H9 (cell line): Measurements from ENCODE around the gene ZNF784. TPM values are rescaled to one million over a fixed set of nuclear protein-coding genes. Genes with fewer than 3 reads are reported as not detected.

Experiments used
- DNase-seq: peaks from one replicate; pipeline ENCODE4 v3.0.0-alpha.2; 2017
- H2AFZ ChIP-seq: one replicate; pipeline ENCODE4 v1.6.1; 2013; ENCODE audit warnings: mild to moderate bottlenecking, low read length, control low read depth, moderate library complexity
- H2AK5ac ChIP-seq: 2 replicates; pipeline ENCODE4 v1.6.1; 2013; ENCODE audit warnings: low read length, control low read depth, mixed read lengths; ENCODE audit not compliant: insufficient read length
- H2BK120ac ChIP-seq: one replicate; pipeline ENCODE4 v1.6.1; 2013; ENCODE audit warnings: low read depth, mild to moderate bottlenecking, low read length, control low read depth, inconsistent platforms; ENCODE audit not compliant: poor library complexity, severe bottlenecking
- H2BK12ac ChIP-seq: 2 replicates; pipeline ENCODE4 v1.6.1; 2013; ENCODE audit warnings: low read length, control low read depth, mixed read lengths, low read depth; ENCODE audit not compliant: insufficient read length
- H2BK15ac ChIP-seq: 2 replicates; pipeline ENCODE4 v1.6.1; 2013; ENCODE audit warnings: low read depth, low read length, control low read depth
- H2BK20ac ChIP-seq: one replicate; pipeline ENCODE4 v1.6.1; 2013; ENCODE audit warnings: low read depth, mild to moderate bottlenecking, low read length, control low read depth, inconsistent platforms; ENCODE audit not compliant: poor library complexity, severe bottlenecking
- H2BK5ac ChIP-seq: 2 replicates; pipeline ENCODE4 v1.6.1; 2013; ENCODE audit warnings: low read length, control low read depth, mixed read lengths; ENCODE audit not compliant: insufficient read length
- H3K14ac ChIP-seq: 2 replicates; pipeline ENCODE4 v1.6.1; 2013; ENCODE audit warnings: low read length, control low read depth; ENCODE audit not compliant: insufficient read depth
- H3K18ac ChIP-seq: 2 replicates; pipeline ENCODE4 v1.6.1; 2013; ENCODE audit warnings: low read depth, mild to moderate bottlenecking, mixed read lengths, low read length, control low read depth; ENCODE audit not compliant: insufficient read length
- H3K23ac ChIP-seq: 2 replicates; pipeline ENCODE4 v1.6.1; 2013; ENCODE audit warnings: low read length, control low read depth, mixed read lengths, low read depth; ENCODE audit not compliant: insufficient read length
- H3K23me2 ChIP-seq: 2 replicates; pipeline ENCODE4 v1.6.1; 2013; ENCODE audit warnings: low read depth, mild to moderate bottlenecking, mixed read lengths, low read length, control low read depth; ENCODE audit not compliant: insufficient read length, poor library complexity, severe bottlenecking
- H3K27ac ChIP-seq: 2 replicates; pipeline ENCODE4 v1.5.1; 2013; ENCODE audit warnings: low read length, control low read depth, mixed read lengths, low read depth; ENCODE audit not compliant: insufficient read length
- H3K27me3 ChIP-seq: 2 replicates; pipeline ENCODE4 v1.6.1; 2013; ENCODE audit warnings: low read length, control low read depth, inconsistent platforms; ENCODE audit not compliant: insufficient read depth
- H3K4ac ChIP-seq: 2 replicates; pipeline ENCODE4 v1.6.1; 2013; ENCODE audit warnings: low read depth, mild to moderate bottlenecking, control low read depth, inconsistent platforms, low read length, moderate library complexity
- H3K4me1 ChIP-seq: 2 replicates; pipeline ENCODE4 v1.6.1; 2013; ENCODE audit warnings: low read length, control low read depth, inconsistent platforms; ENCODE audit not compliant: insufficient read depth
- H3K4me2 ChIP-seq: 2 replicates; pipeline ENCODE4 v1.6.1; 2013; ENCODE audit warnings: low read length, control low read depth, mixed read lengths; ENCODE audit not compliant: insufficient read length, insufficient read depth
- H3K56ac ChIP-seq: 2 replicates; pipeline ENCODE4 v1.6.1; 2013; ENCODE audit warnings: low read depth, mild to moderate bottlenecking, mixed read lengths, low read length, control low read depth; ENCODE audit not compliant: insufficient read length
- H3K79me1 ChIP-seq: 2 replicates; pipeline ENCODE4 v1.6.1; 2013; ENCODE audit warnings: low read depth, mild to moderate bottlenecking, moderate library complexity, low read length, control low read depth, inconsistent platforms; ENCODE audit not compliant: insufficient read depth, poor library complexity, severe bottlenecking
- H3K79me2 ChIP-seq: 2 replicates; pipeline ENCODE4 v1.6.1; 2013; ENCODE audit warnings: low read length, control low read depth, inconsistent platforms; ENCODE audit not compliant: insufficient read depth
- H3K9ac ChIP-seq: 2 replicates; pipeline ENCODE4 v1.6.1; 2013; ENCODE audit warnings: low read length, control low read depth, mixed read lengths; ENCODE audit not compliant: insufficient read length; ENCODE audit errors: extremely low read depth
- H3K9me3 ChIP-seq: one replicate; pipeline ENCODE4 v1.6.1; 2013; ENCODE audit warnings: low read depth, low read length, inconsistent platforms; ENCODE audit not compliant: control insufficient read depth
- H3T11ph ChIP-seq: one replicate; pipeline ENCODE4 v1.6.1; 2013; ENCODE audit warnings: mild to moderate bottlenecking, low read length, control low read depth, inconsistent platforms
- H4K20me1 ChIP-seq: one replicate; pipeline ENCODE4 v1.6.1; 2013; ENCODE audit not compliant: control insufficient read depth, insufficient read length, insufficient read depth
- H4K5ac ChIP-seq: 2 replicates; pipeline ENCODE4 v1.6.1; 2013; ENCODE audit warnings: low read depth, mild to moderate bottlenecking, mixed read lengths, low read length, control low read depth; ENCODE audit not compliant: insufficient read length
- H4K8ac ChIP-seq: replicated peaks from 2 replicates; pipeline ENCODE4 v1.6.1; 2013; ENCODE audit warnings: low read length, control low read depth, mixed read lengths, low read depth; ENCODE audit not compliant: insufficient read length
- H4K91ac ChIP-seq: 2 replicates; pipeline ENCODE4 v1.6.1; 2013; ENCODE audit warnings: low read depth, mild to moderate bottlenecking, moderate library complexity, mixed read lengths, low read length, control low read depth; ENCODE audit not compliant: insufficient read length
- H3K27ac Mint-ChIP-seq, 3 experiments: 2 replicates in 2 of 3; 3 replicates in 1 of 3; pipeline ENCODE4 v1.8.0; 2020 to 2021; ENCODE audit warnings: mixed read lengths in 3 of 3, mild to moderate bottlenecking in 1 of 3, moderate library complexity in 1 of 3
- H3K27me3 Mint-ChIP-seq: 2 replicates; pipeline ENCODE4 v1.8.0; 2021; ENCODE audit warnings: low read depth, mild to moderate bottlenecking, moderate library complexity, mixed read lengths
- H3K36me3 Mint-ChIP-seq, 3 experiments: 2 replicates in 2 of 3; 3 replicates in 1 of 3; pipeline ENCODE4 v1.8.0; 2020 to 2021; ENCODE audit warnings: low read depth in 3 of 3, mixed read lengths in 3 of 3; ENCODE audit not compliant: insufficient read depth in 1 of 3
- H3K4me1 Mint-ChIP-seq, 2 experiments: 2 replicates each; pipeline ENCODE4 v1.8.0; 2020; ENCODE audit warnings: mixed read lengths in 2 of 2
- H3K4me3 Mint-ChIP-seq, 2 experiments: 2 replicates in 1 of 2; 3 replicates in 1 of 2; pipeline ENCODE4 v1.8.0; 2020 to 2021; ENCODE audit warnings: mild to moderate bottlenecking in 2 of 2, mixed read lengths in 2 of 2, moderate library complexity in 1 of 2
- H3K9me3 Mint-ChIP-seq, 2 experiments: 2 replicates in 1 of 2; 3 replicates in 1 of 2; pipeline ENCODE4 v1.8.0; 2020; ENCODE audit warnings: mild to moderate bottlenecking in 2 of 2, mixed read lengths in 2 of 2, moderate library complexity in 1 of 2
- CTCF ChIP-seq: fragments of 200-600 bp; sonication (generic); conservative IDR thresholded peaks from 3 replicates; pipeline ENCODE4 v1.8.0; 2021; ENCODE audit warnings: antibody characterized with exemption, mild to moderate bottlenecking
- WGBS: extraction: QIAGEN DNeasy Blood & Tissue Kit; methylation state at CpG from one replicate; pipeline ENCODE4 v1.1.7; 2013; ENCODE audit warnings: missing lambda C conversion rate, low lambda C conversion rate, mixed read lengths; ENCODE audit not compliant: insufficient read length; ENCODE audit errors: extremely low coverage; 5-methylcytosine and 5-hydroxymethylcytosine counted together
- total RNA-seq: library from RNA; stranded (reverse); gene quantifications from 2 replicates; pipeline ENCODE4 v1.2.1, GENCODE V29; 2021

ZNF784 gene
- total RNA-seq, 1 experiment from 2014 or later = 10.7 TPM

- Histone ChIP-seq H3K4ac (no peak overlapping the region), H4K8ac (no peak overlapping the region), H3K23me2 (peaks cover 7% of the 10 kb centered on the region), H3K27ac (no peak overlapping the region), H2AFZ (no peak overlapping the region), H3K56ac (no peak overlapping the region), H4K5ac (no peak overlapping the region), H4K20me1 (no peaks in the 10 kb centered on the region), H2AK5ac (no peak overlapping the region), H2BK5ac (no peak overlapping the region), H2BK15ac (no peak overlapping the region), H3K14ac (no peak overlapping the region), H3K23ac (no peak overlapping the region), H3K79me1 (no peaks in the 10 kb centered on the region), H3K9me3 (no peaks in the 10 kb centered on the region), H2BK12ac (no peak overlapping the region), H2BK20ac (no peak overlapping the region), H3K4me1 (peaks cover 7% of the 10 kb centered on the region; the same call in 1 of the 2 replicates), H3K4me2 (no peak overlapping the region), H3K18ac (no peak overlapping the region), H3K9ac (no peak overlapping the region), H3K79me2 (peaks cover 45% of the 10 kb centered on the region), H3T11ph (no peak overlapping the region), H3K27me3 (no peaks in the 10 kb centered on the region), H2BK120ac (no peak overlapping the region), H4K91ac (no peak overlapping the region)
- Mint-ChIP-seq H3K9me3 (no peaks in the 10 kb centered on the region), H3K27ac (peak overlapping the region in 1 of 3 experiments; percentile 64; a peak in 3 of 7 replicates), H3K4me3 (no peak overlapping the region), H3K27me3 (no peaks in the 10 kb centered on the region), H3K4me1 (peaks cover 21 to 26% of the 10 kb centered on the region in 2 experiments), H3K36me3 (peaks cover 58 to 84% (median 69%) of the 10 kb centered on the region in 3 experiments)
- WGBS = no CpG with 5 or more reads among the region's 16 CpGs
- DNase-seq = no peak
- TF ChIP-seq CTCF = no peak
These were observed 36.6 kb upstream of the ZNF784 start for GRCh38 chr19:55660991-55661390.
